PC-9 (cell line): ENCODE data around the gene KRT3.

Source experiments
- CTCF ChIP-seq: fragments of 200-600 bp; sonication (generic); conservative IDR thresholded peaks from 2 replicates; pipeline ENCODE4 v1.6.1; 2017; ENCODE audit warnings: mixed run types, antibody characterized with exemption, mild to moderate bottlenecking, moderate library complexity
- EZH2 ChIP-seq: fragments of 200-600 bp; sonication (generic); IDR thresholded peaks from 2 replicates; pipeline ENCODE4 v1.8.0; 2017; ENCODE audit warnings: antibody characterized with exemption, low read depth

DNA sequence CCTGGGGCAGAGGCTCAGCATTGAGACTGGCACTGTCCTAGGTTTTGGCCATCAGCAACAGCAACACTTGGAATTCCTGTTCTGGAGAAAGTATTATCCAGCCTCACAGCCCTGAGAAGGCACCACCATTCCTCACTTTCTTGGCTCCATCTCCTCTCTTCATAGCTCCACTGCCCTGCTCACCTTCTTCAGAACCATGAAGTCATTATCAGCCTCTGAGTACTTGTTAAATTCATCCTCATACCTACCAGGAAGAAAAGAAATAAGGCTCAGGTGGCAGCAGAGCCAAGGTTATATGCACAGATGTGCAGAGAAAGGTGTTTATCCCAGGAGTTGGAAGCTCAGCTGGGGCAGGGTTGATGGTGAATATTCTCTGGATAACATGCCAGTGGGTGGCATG, 44.1 kb downstream of the KRT3 start:
- TF ChIP-seq CTCF (no peak), EZH2 (no peak)
